Measurements from ENCODE around the gene MFN1.
A peak's percentile ranks its signal among the peaks of the same experiment; 100 is the strongest.

MFN1 gene

GRCh38 chr3:179421500-179421899 lies 74.0 kb downstream of the MFN1 start:
- in situ Hi-C loops (cut with MboI; ENCODE audit: low pct_unique_long_range_greater_than_20kb, low sequenced_read_pairs, unreplicated experiment): no loop called here
- TF ChIP-seq CTCF (IDR thresholded peaks at IDR 0.05; ENCODE audit: extremely low read depth, insufficient read depth, missing control alignments): peak; percentile 38
- DNase-seq (ENCODE audit: low spot score): no peak

- no peak for TF ChIP-seq CTCF (IDR thresholded peaks at IDR 0.05; ENCODE audit: extremely low read depth, insufficient read depth, missing control alignments)
- DNase-seq (ENCODE audit: low spot score): no peak
- in situ Hi-C loops (cut with MboI; ENCODE audit: low pct_unique_long_range_greater_than_20kb, low sequenced_read_pairs, unreplicated experiment): no loop called here
Observed at GRCh38 chr3:179425075-179425474, 77.6 kb downstream of the MFN1 start.

GRCh38 chr3:179428876-179429548 lies 81.5 kb downstream of the MFN1 start:
- in situ Hi-C loops (cut with MboI; ENCODE audit: low pct_unique_long_range_greater_than_20kb, low sequenced_read_pairs, unreplicated experiment): no loop called here
- no peak for DNase-seq (ENCODE audit: low spot score)
- no peak for TF ChIP-seq CTCF (IDR thresholded peaks at IDR 0.05; ENCODE audit: extremely low read depth, insufficient read depth, missing control alignments)

DNA sequence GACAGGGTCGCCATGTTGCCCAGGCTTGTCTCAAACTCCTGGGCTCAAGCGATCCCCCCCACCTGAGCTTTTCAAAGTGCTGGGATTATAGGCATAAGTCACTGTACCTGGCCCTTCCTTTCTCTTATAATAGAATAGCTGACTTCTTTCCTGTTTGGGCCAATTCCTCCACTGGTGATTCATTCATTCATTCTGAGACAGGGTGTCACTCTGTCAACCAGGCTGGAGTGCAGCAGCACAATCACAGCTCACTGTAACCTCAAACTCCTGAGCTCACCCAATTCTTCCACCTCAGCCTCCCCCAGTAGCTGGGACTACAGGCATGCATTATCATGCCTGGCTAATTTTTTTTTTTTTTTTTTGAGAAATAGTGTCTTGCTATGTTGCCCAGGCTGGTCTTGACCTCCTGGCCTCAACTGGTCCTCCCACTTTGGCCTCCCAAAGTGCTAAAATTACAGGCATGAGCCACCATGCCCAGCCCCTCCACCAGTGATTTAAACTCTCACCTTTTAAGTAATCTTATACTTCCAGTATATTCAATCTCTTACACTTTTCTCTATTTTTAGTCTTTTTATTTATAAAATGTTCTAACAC lies 82.9 kb downstream of the MFN1 start:
- in situ Hi-C loops (cut with MboI; ENCODE audit: low pct_unique_long_range_greater_than_20kb, low sequenced_read_pairs, unreplicated experiment): no loop called here
- DNase-seq (ENCODE audit: low spot score): no peak
- no peak for TF ChIP-seq CTCF (IDR thresholded peaks at IDR 0.05; ENCODE audit: extremely low read depth, insufficient read depth, missing control alignments)

DNA sequence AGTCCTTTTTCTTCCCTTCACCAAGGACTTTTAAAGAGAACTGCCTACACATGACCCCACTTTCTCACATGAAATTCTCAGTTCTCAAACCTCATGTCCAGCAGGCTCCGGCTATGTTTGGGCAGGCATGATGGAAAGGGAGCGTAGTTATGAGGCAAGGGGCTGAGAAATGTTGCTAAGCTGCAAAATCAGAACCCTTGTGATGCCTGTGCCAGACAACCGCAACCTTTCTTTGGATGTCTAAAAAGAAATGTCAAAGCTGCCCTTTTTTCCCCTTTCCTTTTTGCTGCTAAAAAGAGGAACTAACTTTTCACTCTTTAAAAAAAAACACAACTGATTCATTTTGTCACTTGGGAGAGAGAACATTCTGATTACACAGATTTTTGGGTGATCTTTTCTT lies 84.5 kb downstream of the MFN1 start:
- DNase-seq (ENCODE audit: low spot score): no peak
- no peak for TF ChIP-seq CTCF (IDR thresholded peaks at IDR 0.05; ENCODE audit: extremely low read depth, insufficient read depth, missing control alignments)
- in situ Hi-C loops (cut with MboI; ENCODE audit: low pct_unique_long_range_greater_than_20kb, low sequenced_read_pairs, unreplicated experiment): no loop called here

GRCh38 chr3:179432451-179432850 lies 84.9 kb downstream of the MFN1 start:
- no peak for DNase-seq (ENCODE audit: low spot score)
- no peak for TF ChIP-seq CTCF (IDR thresholded peaks at IDR 0.05; ENCODE audit: extremely low read depth, insufficient read depth, missing control alignments)
- in situ Hi-C loops (cut with MboI; ENCODE audit: low pct_unique_long_range_greater_than_20kb, low sequenced_read_pairs, unreplicated experiment): no loop called here

Measured in GM13977 (cell line).